ENCODE data around the gene CAPN11.
A peak's percentile ranks its signal among the peaks of the same experiment; 100 is the strongest.
"Not testable (repeated sequence)": the region's sequence is repeated elsewhere in the genome, so short reads cannot be mapped to it uniquely, and the experiment has no call there.

The CAPN11 gene

GRCh38 chr6:44132476-44132875, 26.1 kb upstream of the CAPN11 start:
- no peak for DNase-seq

- DNase-seq: no peak
These were observed 25.4 kb upstream of the CAPN11 start for GRCh38 chr6:44133003-44133931.

GRCh38 chr6:44133981-44134711, 24.5 kb upstream of the CAPN11 start:
- no peak for DNase-seq

GRCh38 chr6:44135173-44135758, 23.4 kb upstream of the CAPN11 start:
- no peak for DNase-seq

GRCh38 chr6:44135875-44136274, 22.7 kb upstream of the CAPN11 start:
- DNase-seq: no peak

GRCh38 chr6:44138717-44139350, 19.8 kb upstream of the CAPN11 start:
- DNase-seq: no peak

GRCh38 chr6:44139351-44139743, 19.3 kb upstream of the CAPN11 start:
- no peak for DNase-seq

- DNase-seq: no peak
These were observed 15.8 kb upstream of the CAPN11 start for GRCh38 chr6:44142835-44143234.

- no peak for DNase-seq
These were observed 14.9 kb upstream of the CAPN11 start for GRCh38 chr6:44143731-44144130.

GRCh38 chr6:44144536-44144935, 14.1 kb upstream of the CAPN11 start:
- not testable (repeated sequence) for DNase-seq

GRCh38 chr6:44145839-44146238, 12.8 kb upstream of the CAPN11 start:
- no peak for DNase-seq

GRCh38 chr6:44146685-44147084, 11.9 kb upstream of the CAPN11 start:
- no peak for DNase-seq

GRCh38 chr6:44147256-44147655, 11.4 kb upstream of the CAPN11 start:
- no peak for DNase-seq

- no peak for DNase-seq
These were observed 10.3 kb upstream of the CAPN11 start for GRCh38 chr6:44148306-44148705.

GRCh38 chr6:44149369-44150012, 9.1 kb upstream of the CAPN11 start:
- no peak for DNase-seq

GRCh38 chr6:44150317-44150917, 8.2 kb upstream of the CAPN11 start:
- DNase-seq: no peak

GRCh38 chr6:44151348-44152108, 7.1 kb upstream of the CAPN11 start:
- DNase-seq: peak; percentile 23

- DNase-seq: no peak
These were observed 6.5 kb upstream of the CAPN11 start for GRCh38 chr6:44152109-44152461.

- no peak for DNase-seq
These were observed 6.1 kb upstream of the CAPN11 start for GRCh38 chr6:44152533-44152932.

GRCh38 chr6:44154067-44154466, 4.6 kb upstream of the CAPN11 start:
- DNase-seq: no peak

GRCh38 chr6:44156494-44157151, 2.0 kb upstream of the CAPN11 start:
- DNase-seq: no peak
